CD4-positive, alpha-beta T cell treated with Interleukin-4 for 4 hours (primary cell): Measurements from ENCODE around the gene FGF9.

Experiments used
- DNase-seq: peaks from one replicate; pipeline ENCODE4 v3.0.0-alpha.2; 2020

The FGF9 gene

GRCh38 chr13:21719463-21719862, 48.6 kb downstream of the FGF9 start:
- no peak for DNase-seq

GRCh38 chr13:21723807-21724505, 53.1 kb downstream of the FGF9 start:
- no peak for DNase-seq

GRCh38 chr13:21730186-21730880, 59.5 kb downstream of the FGF9 start:
- no peak for DNase-seq

DNA sequence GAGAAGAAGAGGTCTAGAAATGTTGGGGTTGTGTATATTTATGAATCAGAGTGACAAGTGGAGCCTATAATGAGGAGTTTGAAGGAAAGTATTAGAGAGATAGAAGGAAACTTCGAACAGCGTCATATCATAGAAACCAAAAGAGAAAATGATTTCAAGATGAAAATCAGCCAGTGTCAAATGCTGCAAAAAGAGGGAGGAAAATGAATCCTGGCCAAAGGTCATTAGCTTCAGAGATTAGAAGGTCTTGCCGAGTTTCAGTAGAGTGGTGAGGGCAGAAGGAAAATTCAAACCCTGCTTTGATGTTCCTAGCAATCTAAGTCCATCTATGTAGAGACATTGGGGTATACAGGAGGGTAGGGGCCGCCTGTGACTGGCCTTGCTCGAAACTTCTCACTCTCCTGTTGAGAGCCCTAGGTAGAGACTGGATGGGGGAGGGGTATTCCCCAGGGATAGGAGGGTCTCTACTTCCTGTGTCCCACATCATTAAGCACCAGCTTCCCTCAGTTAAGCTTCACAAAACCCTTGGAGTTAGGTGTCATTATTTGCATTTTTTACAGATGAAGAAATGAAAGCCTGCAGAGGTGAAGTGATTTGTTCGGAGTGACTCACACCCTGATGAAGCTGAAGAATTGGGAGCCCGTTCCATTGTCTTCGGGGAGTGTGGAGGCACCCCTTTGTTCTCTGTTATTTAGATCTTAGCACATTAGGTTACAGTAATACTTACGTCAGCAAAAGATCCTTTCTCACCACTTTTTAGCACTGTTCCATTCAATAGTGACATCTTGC, 62.8 kb downstream of the FGF9 start:
- DNase-seq = no peak

DNA sequence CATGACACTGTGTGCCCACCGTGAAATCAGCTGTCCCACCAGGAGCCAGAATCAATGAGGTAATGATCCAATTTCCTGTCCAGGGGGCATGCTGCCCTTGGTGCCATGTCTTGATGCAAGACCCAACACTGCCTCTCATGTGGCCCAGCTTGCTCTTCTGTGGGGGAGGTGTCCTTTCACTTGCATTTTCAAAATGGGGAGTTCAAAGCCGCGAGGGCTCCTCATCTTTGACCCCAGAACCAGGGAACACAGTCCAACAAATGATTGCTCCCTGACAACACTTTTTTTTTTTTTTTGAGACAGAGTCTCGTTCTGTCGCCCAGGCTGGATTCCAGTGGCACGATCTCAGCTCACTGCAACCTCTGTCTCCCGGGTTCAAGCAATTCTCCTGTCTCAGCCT, 64.1 kb downstream of the FGF9 start:
- no peak for DNase-seq

- no peak for DNase-seq
Measured at GRCh38 chr13:21735701-21736401, 65.0 kb downstream of the FGF9 start.

DNA sequence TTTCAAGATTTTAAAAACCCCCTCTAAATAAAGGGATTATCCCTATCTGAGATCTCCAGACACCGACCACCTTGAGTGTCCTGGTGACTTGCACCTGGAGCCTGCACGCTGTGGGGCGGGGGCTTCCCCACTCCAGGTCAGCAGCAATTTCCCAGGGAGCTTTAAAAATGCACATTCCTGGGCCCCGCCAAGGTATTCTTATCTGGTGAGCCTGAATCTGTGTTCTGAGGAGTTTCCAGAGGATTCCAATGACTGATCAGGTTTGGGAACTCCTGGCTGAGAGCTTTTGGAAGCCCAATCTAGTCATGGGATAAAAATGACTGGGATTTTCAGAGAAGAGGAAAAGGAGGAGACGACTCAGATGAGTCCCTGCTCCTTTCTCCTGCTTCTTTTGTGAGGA, 66.1 kb downstream of the FGF9 start:
- DNase-seq = no peak

DNA sequence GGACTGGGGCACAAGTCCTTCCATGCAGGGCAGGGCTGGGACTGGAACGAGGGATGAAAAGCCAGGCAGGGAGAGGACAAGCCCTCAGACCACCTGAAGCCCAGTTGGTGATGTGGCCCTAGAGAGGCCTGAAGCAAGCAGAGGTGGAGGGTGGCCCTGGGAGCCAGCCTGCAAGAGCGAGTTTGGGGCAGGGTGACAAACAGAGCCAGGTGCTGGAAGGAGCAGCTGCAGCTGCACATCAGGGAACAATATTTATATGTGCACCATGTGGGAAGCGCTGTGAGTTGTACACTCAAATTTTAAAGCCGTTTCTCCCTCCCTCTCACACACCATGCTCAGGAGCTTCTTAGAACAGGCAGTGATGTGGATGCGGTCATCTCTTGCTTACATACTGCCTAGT, 67.8 kb downstream of the FGF9 start:
- DNase-seq = no peak

DNA sequence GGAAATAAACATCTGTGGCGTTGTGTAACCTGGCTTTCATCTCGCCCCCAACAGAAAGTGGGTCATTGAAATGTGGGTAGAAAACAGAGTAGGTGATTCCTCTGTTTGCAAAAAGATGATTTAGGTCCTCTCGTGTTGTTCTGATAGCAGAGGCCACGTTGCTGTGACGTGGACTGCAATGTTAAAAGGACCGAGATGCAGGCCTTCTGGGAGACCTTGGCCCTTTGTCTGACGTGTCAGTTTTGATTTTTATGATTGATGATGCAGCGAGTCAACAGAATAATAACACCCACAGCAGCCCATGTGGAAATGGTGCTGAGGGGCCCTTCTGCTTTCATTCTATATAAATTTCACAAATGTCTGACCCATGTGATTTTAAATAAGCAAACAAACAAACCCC, 68.9 kb downstream of the FGF9 start:
- no peak for DNase-seq

DNA sequence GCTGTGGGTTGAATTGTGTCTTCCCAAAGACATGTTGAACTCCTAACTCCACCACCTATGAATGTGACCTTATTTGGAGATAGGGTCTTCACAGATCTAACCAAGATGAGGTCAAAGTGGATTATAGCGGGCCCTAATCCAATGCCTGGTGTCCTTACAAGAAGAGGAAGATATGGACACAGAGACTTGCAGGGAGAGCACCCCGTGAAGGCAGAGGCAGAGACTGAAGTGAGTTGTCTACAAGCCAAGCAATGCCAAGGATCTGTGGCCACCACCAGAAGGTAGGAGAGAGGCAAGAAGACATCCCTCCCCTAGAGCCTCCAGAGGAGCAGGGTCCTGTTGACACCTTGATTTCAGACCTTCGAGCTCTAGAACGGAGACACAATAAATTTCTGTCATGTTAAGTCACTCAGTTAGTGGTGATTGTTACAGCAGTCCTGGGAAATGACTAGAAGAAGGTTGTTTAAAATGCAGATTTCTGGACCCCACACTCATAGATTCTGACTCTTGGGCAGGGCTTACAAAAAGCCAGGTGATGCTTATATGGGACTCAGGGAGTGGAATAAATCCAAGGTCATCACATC, 70.6 kb downstream of the FGF9 start:
- DNase-seq = no peak

- DNase-seq = no peak
Measured at GRCh38 chr13:21742096-21742495, 71.2 kb downstream of the FGF9 start.

DNA sequence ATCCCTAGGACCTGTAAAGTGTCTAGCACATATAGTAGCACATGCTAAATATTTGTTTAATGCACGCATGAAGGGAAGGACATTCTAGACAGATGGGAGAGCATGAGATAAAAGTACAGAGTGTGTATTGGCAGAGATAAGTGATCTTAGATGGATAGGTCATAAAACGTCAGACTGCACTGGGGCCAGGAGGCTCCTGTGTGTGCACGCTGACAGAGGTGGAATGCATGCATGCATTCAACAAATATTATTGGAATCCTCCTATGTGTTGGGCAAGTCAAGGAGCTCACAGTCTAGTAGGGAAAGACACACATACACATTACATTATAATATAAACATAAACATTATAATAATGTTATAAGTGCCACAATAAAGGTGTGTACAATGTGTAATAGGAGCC, 73.3 kb downstream of the FGF9 start:
- no peak for DNase-seq

DNA sequence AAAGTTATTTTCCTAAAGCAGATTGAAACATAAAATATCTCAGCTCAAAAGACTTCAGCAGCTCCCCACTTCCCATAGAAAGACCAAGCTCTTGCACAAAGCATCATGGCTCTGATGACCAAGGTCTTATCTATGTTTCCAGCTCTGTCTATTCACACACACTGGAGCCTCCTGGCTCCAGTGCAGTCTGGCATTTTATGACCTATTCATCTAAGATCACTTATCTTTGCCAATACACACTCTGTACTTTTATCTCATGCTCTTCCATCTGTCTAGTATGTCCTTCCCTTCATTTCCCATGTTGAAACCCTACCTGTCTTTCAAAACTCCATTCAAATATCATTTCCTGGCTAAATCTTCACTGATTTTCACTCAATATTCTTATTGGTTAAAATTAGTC, 74.4 kb downstream of the FGF9 start:
- DNase-seq = no peak

- DNase-seq = no peak
Measured at GRCh38 chr13:21747456-21747855, 76.6 kb downstream of the FGF9 start.

- DNase-seq = no peak
Measured at GRCh38 chr13:21748166-21748565, 77.3 kb downstream of the FGF9 start.

DNA sequence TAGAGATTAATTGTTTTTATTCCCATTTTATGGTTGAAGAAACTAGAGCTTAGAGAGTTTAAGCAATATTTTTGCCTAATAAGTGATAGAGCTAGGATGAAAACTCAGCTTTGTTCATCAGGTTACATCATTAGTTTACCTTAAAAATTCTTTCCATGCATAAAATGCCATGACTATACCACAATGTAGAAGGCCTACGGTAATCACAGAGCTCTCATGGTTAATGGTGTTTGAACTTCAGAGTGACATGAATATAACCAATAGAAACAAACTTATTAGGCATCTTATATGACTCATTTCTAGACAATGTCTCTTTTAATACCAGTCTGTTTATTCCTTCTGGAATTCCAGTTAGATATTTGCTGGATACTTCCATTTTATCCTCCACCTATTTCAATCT, 78.5 kb downstream of the FGF9 start:
- no peak for DNase-seq

DNA sequence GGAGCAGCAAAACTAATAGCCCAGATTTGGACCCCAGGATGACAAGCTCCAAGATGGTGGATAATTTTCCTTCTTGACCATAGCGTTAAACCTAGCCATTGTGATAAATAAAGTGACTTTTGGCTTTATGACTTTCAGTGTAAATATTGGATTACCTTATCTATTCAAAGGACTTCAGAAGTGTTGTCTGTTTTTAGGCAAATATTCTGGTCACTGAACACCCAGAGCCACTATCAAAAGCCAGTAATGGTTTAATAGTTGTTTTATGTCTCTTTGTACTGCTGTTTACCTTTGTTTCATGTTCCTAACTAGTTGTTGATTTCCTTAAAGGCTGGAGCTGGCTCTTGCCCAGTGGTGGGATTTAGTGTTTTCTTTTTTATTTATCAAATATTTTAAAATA, 81.6 kb downstream of the FGF9 start:
- DNase-seq = no peak

DNA sequence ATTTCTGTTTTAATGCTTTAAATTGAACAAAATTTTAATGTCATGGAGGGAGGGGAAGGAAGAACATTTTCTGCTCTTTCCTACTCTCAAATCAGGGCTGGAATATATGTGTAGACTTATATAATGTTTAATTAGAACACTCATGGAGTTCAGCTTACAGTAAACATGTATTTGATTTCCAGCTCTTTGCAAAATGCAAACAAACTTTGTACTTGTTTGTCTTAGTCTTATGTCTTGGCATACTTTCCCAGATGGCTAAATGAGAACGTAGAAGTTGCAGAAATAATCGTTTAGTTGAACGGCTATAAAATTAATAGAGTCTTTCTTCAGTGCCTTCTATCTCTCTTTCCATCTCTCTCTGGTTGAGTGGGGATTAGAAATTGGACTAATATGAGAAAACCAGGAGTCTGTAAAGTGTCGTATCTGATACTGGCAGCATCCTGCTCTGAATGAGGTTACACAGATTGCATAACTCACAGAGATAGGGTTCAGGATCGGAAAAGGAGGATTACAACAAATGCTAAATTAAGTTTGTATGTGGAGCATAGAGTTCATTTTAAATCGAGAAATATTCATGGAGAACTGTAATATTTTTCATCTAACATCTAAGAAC, 82.3 kb downstream of the FGF9 start:
- DNase-seq = no peak
